ENCODE measurements around the gene JARID2.

JARID2 gene

DNA sequence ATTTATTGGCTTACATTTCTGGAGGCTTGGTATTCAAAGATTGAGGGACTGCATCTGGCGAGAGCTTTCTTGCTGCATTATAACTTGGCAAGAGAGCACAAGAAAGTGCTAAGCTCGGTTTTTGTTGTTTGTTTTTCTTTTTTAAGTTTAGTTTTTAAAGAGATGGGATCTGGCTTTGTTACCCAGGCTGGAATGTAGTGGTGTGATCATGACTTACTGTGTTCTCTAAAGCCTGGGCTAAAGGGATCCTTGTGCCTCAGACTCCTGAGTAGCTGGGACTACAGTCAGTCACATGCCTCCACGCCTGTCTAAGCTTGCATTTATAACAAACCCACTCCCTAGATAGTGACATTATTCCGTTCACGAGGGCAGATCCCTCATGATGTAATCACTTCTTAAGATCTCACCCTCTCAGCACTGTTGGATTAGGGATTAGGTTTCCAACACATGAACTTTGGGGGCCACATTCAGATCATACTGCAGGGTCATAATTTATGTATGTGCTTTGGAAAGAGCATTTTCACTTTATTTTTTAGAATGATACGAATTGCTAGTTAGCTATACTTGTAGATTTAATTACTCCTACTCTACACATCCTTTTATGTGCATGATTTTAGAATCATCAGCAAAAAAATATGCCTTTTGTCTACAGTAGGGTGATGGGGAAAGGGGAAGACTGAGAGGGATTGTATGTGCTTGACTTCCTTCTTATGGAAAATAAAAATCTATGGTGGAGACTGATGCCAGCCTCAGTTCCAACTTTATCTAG is 167.8 kb downstream of the JARID2 start (continued):
- TF ChIP-seq, protein P1, sequence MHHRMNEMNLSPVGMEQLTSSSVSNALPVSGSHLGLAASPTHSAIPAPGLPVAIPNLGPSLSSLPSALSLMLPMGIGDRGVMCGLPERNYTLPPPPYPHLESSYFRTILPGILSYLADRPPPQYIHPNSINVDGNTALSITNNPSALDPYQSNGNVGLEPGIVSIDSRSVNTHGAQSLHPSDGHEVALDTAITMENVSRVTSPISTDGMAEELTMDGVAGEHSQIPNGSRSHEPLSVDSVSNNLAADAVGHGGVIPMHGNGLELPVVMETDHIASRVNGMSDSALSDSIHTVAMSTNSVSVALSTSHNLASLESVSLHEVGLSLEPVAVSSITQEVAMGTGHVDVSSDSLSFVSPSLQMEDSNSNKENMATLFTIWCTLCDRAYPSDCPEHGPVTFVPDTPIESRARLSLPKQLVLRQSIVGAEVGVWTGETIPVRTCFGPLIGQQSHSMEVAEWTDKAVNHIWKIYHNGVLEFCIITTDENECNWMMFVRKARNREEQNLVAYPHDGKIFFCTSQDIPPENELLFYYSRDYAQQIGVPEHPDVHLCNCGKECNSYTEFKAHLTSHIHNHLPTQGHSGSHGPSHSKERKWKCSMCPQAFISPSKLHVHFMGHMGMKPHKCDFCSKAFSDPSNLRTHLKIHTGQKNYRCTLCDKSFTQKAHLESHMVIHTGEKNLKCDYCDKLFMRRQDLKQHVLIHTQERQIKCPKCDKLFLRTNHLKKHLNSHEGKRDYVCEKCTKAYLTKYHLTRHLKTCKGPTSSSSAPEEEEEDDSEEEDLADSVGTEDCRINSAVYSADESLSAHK (tag by site-specific recombination; IDR thresholded peaks at IDR 0.05): peak; percentile 29; the same call in 1 of the 2 replicates
- TF ChIP-seq ZSCAN23 (tag by site-specific recombination; IDR thresholded peaks at IDR 0.05) (no peak), ZNF433 (tag by site-specific recombination; IDR thresholded peaks at IDR 0.05; ENCODE audit: low read depth) (no peak), ZNF10 (tag by site-specific recombination; IDR thresholded peaks at IDR 0.05) (no peak), WT1 (tag by site-specific recombination; IDR thresholded peaks at IDR 0.05) (peak; percentile 94), ZNF221 (tag by site-specific recombination; IDR thresholded peaks at IDR 0.05; ENCODE audit: borderline replicate concordance) (no peak), ZNF292 (tag by site-specific recombination; IDR thresholded peaks at IDR 0.05; ENCODE audit: borderline replicate concordance, low read depth) (no peak), ZBTB20 (tag by site-specific recombination; IDR thresholded peaks at IDR 0.05) (no peak), SCRT1 (tag by site-specific recombination; IDR thresholded peaks at IDR 0.05; ENCODE audit: borderline replicate concordance) (no peak), KLF1 (tag by site-specific recombination; IDR thresholded peaks at IDR 0.05) (peak; percentile 49), MEIS1 (CRISPR knock-in tag; IDR thresholded peaks at IDR 0.05; ENCODE audit: borderline replicate concordance) (no peak), GFI1B (tag by site-specific recombination; IDR thresholded peaks at IDR 0.05) (no peak), IKZF3 (tag by site-specific recombination; IDR thresholded peaks at IDR 0.05) (peak; percentile 71; the same call in 1 of the 2 replicates), ZBTB7A (tag by site-specific recombination; IDR thresholded peaks at IDR 0.05; ENCODE audit: low read depth) (no peak), ZNF571 (tag by site-specific recombination; IDR thresholded peaks at IDR 0.05) (no peak), ZNF658 (tag by site-specific recombination; IDR thresholded peaks at IDR 0.05) (no peak), OVOL3 (tag by site-specific recombination; IDR thresholded peaks at IDR 0.05) (no peak), ZNF16 (tag by site-specific recombination; IDR thresholded peaks at IDR 0.05; ENCODE audit: low read depth) (no peak), ZBTB1 (tag by site-specific recombination; IDR thresholded peaks at IDR 0.05) (no peak), ZNF596 (tag by site-specific recombination; IDR thresholded peaks at IDR 0.05) (no peak), ZNF24 (tag by site-specific recombination; IDR thresholded peaks at IDR 0.05) (peak; percentile 83), ZBTB48 (tag by site-specific recombination; IDR thresholded peaks at IDR 0.05) (peak; percentile 93), ZNF654 (tag by site-specific recombination; IDR thresholded peaks at IDR 0.05; ENCODE audit: low read depth) (no peak), ZSCAN30 (tag by site-specific recombination; IDR thresholded peaks at IDR 0.05) (0 out of 2 replicates have a peak, but pooled peaks have one; percentile 19), FEZF1 (tag by site-specific recombination; IDR thresholded peaks at IDR 0.05) (no peak), ZNF548 (tag by site-specific recombination; IDR thresholded peaks at IDR 0.05) (no peak), ZNF830 (tag by site-specific recombination; IDR thresholded peaks at IDR 0.05; ENCODE audit: low read depth) (no peak), KLF7 (tag by site-specific recombination; IDR thresholded peaks at IDR 0.05; ENCODE audit: borderline replicate concordance) (no peak)
- TF ChIP-seq, protein P2, sequence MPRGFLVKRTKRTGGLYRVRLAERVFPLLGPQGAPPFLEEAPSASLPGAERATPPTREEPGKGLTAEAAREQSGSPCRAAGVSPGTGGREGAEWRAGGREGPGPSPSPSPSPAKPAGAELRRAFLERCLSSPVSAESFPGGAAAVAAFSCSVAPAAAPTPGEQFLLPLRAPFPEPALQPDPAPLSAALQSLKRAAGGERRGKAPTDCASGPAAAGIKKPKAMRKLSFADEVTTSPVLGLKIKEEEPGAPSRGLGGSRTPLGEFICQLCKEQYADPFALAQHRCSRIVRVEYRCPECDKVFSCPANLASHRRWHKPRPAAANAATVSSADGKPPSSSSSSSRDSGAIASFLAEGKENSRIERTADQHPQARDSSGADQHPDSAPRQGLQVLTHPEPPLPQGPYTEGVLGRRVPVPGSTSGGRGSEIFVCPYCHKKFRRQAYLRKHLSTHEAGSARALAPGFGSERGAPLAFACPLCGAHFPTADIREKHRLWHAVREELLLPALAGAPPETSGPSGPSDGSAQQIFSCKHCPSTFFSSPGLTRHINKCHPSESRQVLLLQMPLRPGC (tag by site-specific recombination; IDR thresholded peaks at IDR 0.05): 0 out of 2 replicates have a peak, but pooled peaks have one; percentile 48
- TF ChIP-seq, protein P3, sequence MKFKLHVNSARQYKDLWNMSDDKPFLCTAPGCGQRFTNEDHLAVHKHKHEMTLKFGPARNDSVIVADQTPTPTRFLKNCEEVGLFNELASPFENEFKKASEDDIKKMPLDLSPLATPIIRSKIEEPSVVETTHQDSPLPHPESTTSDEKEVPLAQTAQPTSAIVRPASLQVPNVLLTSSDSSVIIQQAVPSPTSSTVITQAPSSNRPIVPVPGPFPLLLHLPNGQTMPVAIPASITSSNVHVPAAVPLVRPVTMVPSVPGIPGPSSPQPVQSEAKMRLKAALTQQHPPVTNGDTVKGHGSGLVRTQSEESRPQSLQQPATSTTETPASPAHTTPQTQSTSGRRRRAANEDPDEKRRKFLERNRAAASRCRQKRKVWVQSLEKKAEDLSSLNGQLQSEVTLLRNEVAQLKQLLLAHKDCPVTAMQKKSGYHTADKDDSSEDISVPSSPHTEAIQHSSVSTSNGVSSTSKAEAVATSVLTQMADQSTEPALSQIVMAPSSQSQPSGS (tag by site-specific recombination; IDR thresholded peaks at IDR 0.05; ENCODE audit: low read depth): peak; percentile 94
- TF ChIP-seq, protein P4, sequence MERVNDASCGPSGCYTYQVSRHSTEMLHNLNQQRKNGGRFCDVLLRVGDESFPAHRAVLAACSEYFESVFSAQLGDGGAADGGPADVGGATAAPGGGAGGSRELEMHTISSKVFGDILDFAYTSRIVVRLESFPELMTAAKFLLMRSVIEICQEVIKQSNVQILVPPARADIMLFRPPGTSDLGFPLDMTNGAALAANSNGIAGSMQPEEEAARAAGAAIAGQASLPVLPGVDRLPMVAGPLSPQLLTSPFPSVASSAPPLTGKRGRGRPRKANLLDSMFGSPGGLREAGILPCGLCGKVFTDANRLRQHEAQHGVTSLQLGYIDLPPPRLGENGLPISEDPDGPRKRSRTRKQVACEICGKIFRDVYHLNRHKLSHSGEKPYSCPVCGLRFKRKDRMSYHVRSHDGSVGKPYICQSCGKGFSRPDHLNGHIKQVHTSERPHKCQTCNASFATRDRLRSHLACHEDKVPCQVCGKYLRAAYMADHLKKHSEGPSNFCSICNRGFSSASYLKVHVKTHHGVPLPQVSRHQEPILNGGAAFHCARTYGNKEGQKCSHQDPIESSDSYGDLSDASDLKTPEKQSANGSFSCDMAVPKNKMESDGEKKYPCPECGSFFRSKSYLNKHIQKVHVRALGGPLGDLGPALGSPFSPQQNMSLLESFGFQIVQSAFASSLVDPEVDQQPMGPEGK (tag by site-specific recombination; IDR thresholded peaks at IDR 0.05): peak; percentile 79
- TF ChIP-seq, protein P5, sequence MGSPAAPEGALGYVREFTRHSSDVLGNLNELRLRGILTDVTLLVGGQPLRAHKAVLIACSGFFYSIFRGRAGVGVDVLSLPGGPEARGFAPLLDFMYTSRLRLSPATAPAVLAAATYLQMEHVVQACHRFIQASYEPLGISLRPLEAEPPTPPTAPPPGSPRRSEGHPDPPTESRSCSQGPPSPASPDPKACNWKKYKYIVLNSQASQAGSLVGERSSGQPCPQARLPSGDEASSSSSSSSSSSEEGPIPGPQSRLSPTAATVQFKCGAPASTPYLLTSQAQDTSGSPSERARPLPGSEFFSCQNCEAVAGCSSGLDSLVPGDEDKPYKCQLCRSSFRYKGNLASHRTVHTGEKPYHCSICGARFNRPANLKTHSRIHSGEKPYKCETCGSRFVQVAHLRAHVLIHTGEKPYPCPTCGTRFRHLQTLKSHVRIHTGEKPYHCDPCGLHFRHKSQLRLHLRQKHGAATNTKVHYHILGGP (tag by site-specific recombination; IDR thresholded peaks at IDR 0.05): no peak
